Esophagus muscularis mucosa (tissue), 4 donors: ENCODE results near the gene CMTM8. TPM values are rescaled to one million over a fixed set of nuclear protein-coding genes. Genes with fewer than 3 reads are reported as not detected.

Experiments used
- DNase-seq: peaks from one replicate; pipeline ENCODE4 v3.0.0-alpha.2; 2017; ENCODE audit errors: extremely low spot score
- H3K27ac ChIP-seq, 4 donors: fragments of 200-600 bp; sonication (generic); replicated peaks in 1 of 4; 1 replicate in 3 of 4; 2 replicates in 1 of 4; pipeline ENCODE4 v1.5.1; 2016 to 2019; ENCODE audit warnings: mild to moderate bottlenecking in 1 of 4
- H3K27me3 ChIP-seq, 4 donors: fragments of 200-600 bp; sonication (generic); one replicate each; pipeline versions ENCODE4 v1.5.1 to v1.6.0; 2016 to 2019
- H3K36me3 ChIP-seq, 4 donors: fragments of 200-600 bp; sonication (generic); one replicate each; pipeline ENCODE4 v1.5.1; 2016 to 2019
- H3K4me1 ChIP-seq, 4 donors: fragments of 200-600 bp; sonication (generic); one replicate each; pipeline ENCODE4 v1.5.1; 2016 to 2019
- H3K4me3 ChIP-seq, 4 donors: fragments of 200-600 bp; sonication (generic); 1 replicate in 2 of 4; 2 replicates in 2 of 4; pipeline ENCODE4 v1.5.1; 2016 to 2019; ENCODE audit warnings: mild to moderate bottlenecking in 4 of 4, moderate library complexity in 1 of 4
- H3K9me3 ChIP-seq, 4 donors: fragments of 200-600 bp; sonication (generic); 1 replicate in 3 of 4; 2 replicates in 1 of 4; pipeline ENCODE4 v1.5.1; 2016 to 2019
- CTCF ChIP-seq, 3 experiments: fragments of 200-600 bp in 2 of 3; fragments of 450-650 bp in 1 of 3; sonication (generic) in 2 of 3; IDR thresholded peaks; one replicate each; pipeline ENCODE4 v1.5.1; 2017 to 2019; ENCODE audit warnings: antibody characterized with exemption in 3 of 3, mild to moderate bottlenecking in 2 of 3, moderate library complexity in 1 of 3
- EP300 ChIP-seq: sonication (generic); formaldehyde crosslinking; IDR thresholded peaks from one replicate; pipeline ENCODE4 v1.6.1; 2017; ENCODE audit warnings: antibody characterized with exemption
- POLR2A ChIP-seq: fragments of 450-650 bp; IDR thresholded peaks from one replicate; pipeline ENCODE4 v1.6.1; 2017; ENCODE audit warnings: antibody characterized with exemption, moderate library complexity, mild to moderate bottlenecking, low read depth
- POLR2AphosphoS5 ChIP-seq, 2 donors: sonication (generic); formaldehyde crosslinking; IDR thresholded peaks; one replicate each; pipeline ENCODE4 v1.6.1; 2017; ENCODE audit warnings: antibody characterized with exemption in 2 of 2
- WGBS: methylation state at CpG from one replicate; pipeline ENCODE4 v1.1.5; 2018; 5-methylcytosine and 5-hydroxymethylcytosine counted together
- intact Hi-C: fragments of 100-400 bp; cut with DNase I; formaldehyde crosslinking; loops from one replicate; pipeline ENCODE4 v1.15.1; 2023
- total RNA-seq, 4 donors: library from RNA; depleted of rRNA; stranded (reverse); fragments of >200 nt; gene quantifications; one replicate each; pipeline versions ENCODE4 v1.1.0 to v1.2.1, GENCODE V29; 2016

The CMTM8 gene
- total RNA-seq, 4 donors from 2014 or later: 1.7 to 4.2 (median 3.8) TPM

DNA sequence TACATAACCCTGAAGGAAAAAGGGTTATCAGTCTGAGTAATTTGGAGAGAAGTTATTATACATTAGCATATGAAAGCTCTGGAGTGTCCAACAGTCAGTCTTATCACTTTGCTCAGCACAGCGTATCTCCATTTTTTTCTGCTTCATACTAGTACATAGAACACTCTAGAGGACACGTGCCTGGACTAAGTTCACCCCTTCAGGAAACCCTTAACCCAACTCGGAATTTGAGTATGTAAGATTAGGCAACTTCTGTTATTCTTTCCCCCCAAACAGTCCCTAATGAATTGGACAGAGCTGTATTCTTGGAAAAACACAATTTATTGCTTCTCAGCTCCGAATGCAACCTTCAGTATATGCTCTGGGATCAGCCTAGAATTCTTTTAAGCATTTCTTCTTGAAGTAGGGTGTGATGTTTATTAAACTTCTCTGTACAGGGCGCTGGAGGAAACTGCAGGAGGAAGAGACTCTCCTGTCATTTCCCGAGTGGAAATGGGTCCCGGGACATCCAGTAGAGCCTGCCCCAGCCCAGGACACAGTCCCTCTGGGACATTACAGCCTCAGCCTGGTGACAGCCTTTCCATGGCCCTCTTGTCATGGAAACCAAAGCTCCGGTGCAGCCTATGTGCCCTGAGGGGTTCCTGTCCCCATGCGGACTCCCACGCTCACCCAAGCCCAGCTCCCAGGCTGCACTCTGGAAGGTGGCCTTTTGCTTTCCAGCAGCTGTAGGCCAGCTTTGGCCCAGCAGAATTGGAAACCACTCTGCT is 37.3 kb upstream of the CMTM8 start:
- TF ChIP-seq POLR2A (no peak), POLR2AphosphoS5 (IDR thresholded peaks at IDR 0.05) (no peak), EP300 (no peak), CTCF (IDR thresholded peaks at IDR 0.05) (no peak)
- DNase-seq: no peak
- H3K4me3 ChIP-seq: no peak overlapping the region
- no peaks in the 10 kb centered on the region for H3K36me3 ChIP-seq
- H3K27ac ChIP-seq: peak overlapping the region in 2 of 4 donors; percentile 1 to 40
- H3K27me3 ChIP-seq: no peaks in the 10 kb centered on the region
- no peaks in the 10 kb centered on the region for H3K9me3 ChIP-seq
- intact Hi-C loops: no loop called here
- 84% methylated on average over 7 of the region's 10 CpGs for WGBS
- H3K4me1 ChIP-seq: peaks cover 0 to 27% (median 8%) of the 10 kb centered on the region in 4 donors

DNA sequence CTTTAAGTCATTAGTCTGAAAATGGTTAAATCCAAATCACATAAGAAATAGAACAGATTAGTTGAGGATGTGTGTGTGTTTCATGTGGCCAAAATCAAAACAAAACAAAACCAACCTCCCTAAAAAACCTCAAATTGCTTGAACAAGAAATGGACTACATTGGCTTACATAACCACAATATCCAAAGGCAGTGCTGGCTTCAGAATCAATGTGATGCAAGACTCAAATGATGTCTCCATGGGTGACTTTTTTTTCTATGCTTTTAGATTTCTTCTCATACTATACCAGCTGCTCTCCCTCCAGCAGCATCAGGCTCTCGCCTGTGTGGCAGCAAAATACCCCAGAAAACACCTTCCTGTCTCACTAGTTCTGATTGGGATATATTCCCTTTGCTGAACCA is 36.0 kb upstream of the CMTM8 start:
- intact Hi-C loops: no loop called here

DNA sequence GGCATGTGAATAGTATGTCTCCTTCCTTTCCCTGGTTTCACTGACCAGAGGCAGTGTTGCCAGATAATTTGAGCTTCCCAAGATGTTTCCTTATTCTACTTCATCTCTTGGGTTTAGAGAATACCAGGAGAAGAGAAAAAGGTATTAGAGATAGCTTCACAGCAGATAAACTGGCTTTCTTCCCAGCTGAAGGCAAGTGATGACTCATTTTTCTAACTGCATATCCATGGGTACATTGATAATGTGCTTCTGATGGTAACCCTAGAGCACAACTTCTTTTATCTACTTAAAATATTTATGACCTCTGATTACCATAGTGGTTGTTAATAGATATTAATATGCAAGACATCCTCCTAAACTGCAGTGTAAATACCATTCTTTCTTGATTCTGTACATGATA is 34.6 kb upstream of the CMTM8 start:
- Histone ChIP-seq H3K27me3 (no peaks in the 10 kb centered on the region), H3K36me3 (no peaks in the 10 kb centered on the region), H3K9me3 (no peaks in the 10 kb centered on the region), H3K27ac (no peak overlapping the region), H3K4me1 (peaks cover 0 to 22% (median 8%) of the 10 kb centered on the region in 4 donors), H3K4me3 (no peak overlapping the region)
- no peak for DNase-seq
- TF ChIP-seq POLR2AphosphoS5 (IDR thresholded peaks at IDR 0.05): no peak
- no peak for TF ChIP-seq EP300
- no peak for TF ChIP-seq POLR2A
- TF ChIP-seq CTCF (IDR thresholded peaks at IDR 0.05): no peak
- intact Hi-C loops: no loop called here

More for the DNA sequence above, 36.0 kb upstream of the CMTM8 start:
- no peak overlapping the region for H3K4me3 ChIP-seq
- no peaks in the 10 kb centered on the region for H3K27me3 ChIP-seq
- no peaks in the 10 kb centered on the region for H3K9me3 ChIP-seq
- no peak for TF ChIP-seq EP300
- TF ChIP-seq CTCF (IDR thresholded peaks at IDR 0.05): no peak
- TF ChIP-seq POLR2AphosphoS5 (IDR thresholded peaks at IDR 0.05): no peak
- TF ChIP-seq POLR2A: no peak
- peaks cover 0 to 24% (median 8%) of the 10 kb centered on the region in 4 donors for H3K4me1 ChIP-seq
- H3K36me3 ChIP-seq: no peaks in the 10 kb centered on the region
- no peak overlapping the region for H3K27ac ChIP-seq
- WGBS: 95% methylated on average over 1 of the region's 1 CpG
- no peak for DNase-seq

DNA sequence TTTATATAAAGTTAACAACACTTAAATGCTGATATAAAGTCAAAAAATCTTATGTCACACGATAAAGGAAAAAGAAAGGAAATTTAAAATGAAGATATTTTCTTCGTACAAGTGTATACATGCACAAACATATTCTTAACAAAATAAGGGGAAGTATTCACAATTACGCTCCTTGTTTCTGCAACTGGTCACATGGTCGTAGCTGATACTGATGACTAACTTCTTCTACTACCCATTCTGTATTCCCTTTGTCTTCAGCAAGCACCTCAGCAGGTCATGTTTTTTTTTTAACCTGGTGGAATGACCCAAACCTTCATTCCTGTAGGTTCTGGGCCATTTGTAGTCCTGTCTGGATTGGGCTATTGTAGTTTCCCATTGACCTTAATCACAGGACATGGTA is 30.0 kb upstream of the CMTM8 start:
- H3K36me3 ChIP-seq: no peaks in the 10 kb centered on the region
- intact Hi-C loops: no loop called here

More for the DNA sequence above, 30.0 kb upstream of the CMTM8 start:
- no peaks in the 10 kb centered on the region for H3K9me3 ChIP-seq
- 78% methylated on average over 4 of the region's 4 CpGs for WGBS
- H3K27me3 ChIP-seq: no peaks in the 10 kb centered on the region
- DNase-seq: no peak
- TF ChIP-seq EP300: no peak
- no peak for TF ChIP-seq POLR2A
- TF ChIP-seq CTCF (IDR thresholded peaks at IDR 0.05): no peak
- no peak for TF ChIP-seq POLR2AphosphoS5 (IDR thresholded peaks at IDR 0.05)
- no peak overlapping the region for H3K27ac ChIP-seq
- no peak overlapping the region for H3K4me3 ChIP-seq
- no peaks in the 10 kb centered on the region for H3K4me1 ChIP-seq
